HG03442 (cell line): ENCODE results near the gene DHRS13.
"Not testable (repeated sequence)": the region's sequence is repeated elsewhere in the genome, so short reads cannot be mapped to it uniquely, and the experiment has no call there.

Experiments used
- ATAC-seq: cut with Tn5 transposase; IDR thresholded peaks from one replicate; pipeline ENCODE4 v1.9.1; 2021; ENCODE audit warnings: mild to moderate bottlenecking, moderate library complexity; ENCODE audit not compliant: unreplicated experiment

The DHRS13 gene

DNA sequence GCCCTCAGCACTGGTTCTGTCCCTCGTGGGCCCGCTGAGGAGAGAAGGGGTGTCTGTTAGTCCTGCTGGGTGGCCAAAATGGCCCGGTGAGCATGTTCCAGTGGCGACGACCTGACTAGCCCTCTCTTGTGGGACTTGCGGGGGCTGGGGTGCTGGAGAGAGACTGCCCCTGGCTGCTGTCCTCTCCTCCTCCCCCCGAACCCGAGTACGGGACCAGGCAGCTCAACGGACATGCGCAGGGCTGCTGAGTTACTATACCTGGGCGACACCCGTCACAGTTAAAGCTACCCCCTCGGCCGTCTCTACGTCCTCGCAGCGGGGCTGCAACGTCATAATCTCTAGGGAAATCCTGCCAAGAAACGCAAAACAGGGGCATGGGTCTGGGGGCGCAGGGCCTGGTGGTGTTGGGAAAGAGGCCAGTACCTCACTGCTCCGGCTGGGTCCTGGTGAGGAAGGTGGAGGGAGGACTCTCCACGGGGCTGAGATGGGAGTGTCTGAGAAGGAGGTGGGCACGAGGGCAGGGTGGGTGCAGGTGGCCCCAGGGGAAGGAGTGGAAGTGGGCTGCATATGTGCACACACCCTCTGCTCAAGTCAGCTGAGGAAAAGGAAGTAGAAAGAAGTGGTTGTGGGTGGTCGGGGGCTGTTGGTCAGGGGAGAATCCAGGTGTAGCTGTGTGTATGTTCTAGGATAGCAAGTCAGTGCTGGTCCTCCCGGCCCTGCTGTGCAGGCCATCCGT is 18.7 kb downstream of the DHRS13 start:
- no peak for ATAC-seq

DNA sequence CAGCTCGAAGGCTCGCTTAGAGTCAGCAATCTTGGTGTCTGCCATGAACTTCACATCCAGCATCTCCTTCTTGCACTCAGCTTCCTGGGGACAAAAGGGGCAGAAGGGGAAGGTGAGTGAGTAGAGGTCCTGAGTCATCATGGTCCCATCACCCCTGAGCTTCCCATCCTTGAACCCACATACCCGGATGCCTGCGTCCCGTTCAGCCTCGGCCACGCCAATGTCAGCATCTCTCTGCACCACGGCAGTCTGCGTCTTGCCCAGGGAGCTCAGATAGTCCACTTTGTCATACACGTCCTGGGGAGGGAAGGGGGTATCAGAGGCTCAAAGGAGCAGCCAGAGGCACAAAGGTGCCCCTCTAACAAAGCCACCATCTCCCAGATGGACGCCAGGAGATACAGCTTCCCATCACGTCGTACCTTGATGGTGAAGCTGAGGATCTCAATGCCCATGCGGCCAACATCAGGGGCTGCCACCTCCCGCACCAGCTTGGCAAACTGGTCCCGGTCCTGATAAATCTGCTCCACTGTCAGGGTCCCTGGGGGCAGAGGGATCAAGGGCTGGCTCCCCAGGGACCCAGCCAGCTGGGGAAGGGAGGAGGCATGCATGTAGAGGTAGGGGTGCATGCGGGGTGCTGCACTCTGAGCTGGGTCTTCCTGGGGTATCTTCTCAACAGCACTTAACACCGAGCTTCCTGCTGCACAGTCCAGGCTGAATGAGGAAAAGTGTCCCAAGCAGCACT is 20.6 kb downstream of the DHRS13 start:
- no peak for ATAC-seq

DNA sequence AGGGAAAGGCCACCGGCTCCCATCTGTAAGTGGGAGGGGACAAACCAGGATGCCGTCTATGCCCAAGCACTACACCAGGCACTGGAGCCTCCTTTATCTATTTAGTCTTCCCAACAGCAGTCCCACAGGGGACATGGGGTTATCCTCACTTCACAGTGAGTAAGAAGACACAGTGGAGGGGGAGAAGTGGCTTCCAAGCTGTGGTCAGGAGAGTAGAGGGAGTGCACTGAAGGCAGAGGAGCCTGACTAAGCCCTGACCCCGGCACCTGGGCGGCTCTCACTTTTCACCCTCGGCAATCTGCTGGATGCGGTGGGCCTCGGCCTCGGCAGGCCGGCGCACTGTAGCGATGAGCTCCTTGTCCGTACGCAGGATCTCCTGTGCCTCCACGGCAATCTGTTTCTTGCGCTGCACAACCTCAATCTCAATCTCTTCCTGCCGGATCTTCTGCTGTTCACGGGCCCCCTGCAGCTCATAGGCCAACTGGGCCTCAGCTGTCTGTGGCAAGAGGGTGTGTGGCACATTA is 21.3 kb downstream of the DHRS13 start:
- no peak for ATAC-seq

DNA sequence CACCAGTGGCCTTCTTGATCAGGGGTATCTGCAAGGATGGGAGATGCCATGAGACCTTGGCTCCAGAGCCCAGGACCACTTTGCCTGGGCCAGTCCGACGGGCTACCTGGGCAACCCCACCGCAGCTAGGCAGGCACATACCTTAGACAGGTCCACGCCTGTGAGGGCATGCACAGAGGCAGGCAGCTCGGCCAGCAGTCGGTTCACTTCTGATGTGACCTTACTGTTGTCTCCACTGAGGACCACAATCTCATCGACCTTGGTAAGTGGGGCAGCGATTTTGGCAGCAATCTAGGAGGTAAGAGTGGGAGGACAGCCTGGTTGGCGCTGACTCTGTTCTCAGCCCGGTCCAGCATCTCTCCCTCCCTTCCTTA is 22.3 kb downstream of the DHRS13 start:
- no peak for ATAC-seq

DNA sequence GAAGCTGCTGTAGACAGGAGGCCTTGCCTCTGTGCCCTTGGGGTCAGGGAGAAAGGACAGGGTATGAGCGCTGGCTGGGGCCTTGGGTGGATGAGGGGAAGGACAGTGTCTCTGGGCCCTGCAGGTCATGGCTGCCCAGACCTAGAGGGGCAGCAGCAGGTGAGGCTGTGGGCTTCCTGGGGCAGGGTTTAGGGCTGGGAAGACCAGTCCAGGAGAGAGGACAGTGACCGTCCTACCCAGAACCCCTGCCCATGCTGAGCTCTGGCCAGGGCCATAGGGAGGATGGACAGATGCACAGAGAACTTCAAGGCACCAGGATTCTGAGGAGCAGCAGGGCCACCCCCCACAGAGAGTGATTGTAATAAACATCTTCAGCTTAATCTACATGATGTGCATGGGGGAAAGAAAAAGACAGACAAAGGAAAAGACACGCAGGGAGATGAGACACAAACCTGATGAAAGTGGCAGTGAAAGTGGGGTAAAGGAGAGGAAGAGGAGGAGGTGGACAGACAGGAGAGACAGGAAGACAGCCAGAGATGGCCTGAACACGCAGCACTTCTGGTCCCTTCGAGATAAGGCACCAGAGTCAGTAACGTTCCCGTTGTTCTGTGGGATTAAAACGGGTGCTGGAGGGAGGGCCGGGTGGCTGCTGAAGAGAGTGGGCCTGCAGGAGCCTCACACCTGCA is 22.9 kb downstream of the DHRS13 start:
- ATAC-seq = no peak

DNA sequence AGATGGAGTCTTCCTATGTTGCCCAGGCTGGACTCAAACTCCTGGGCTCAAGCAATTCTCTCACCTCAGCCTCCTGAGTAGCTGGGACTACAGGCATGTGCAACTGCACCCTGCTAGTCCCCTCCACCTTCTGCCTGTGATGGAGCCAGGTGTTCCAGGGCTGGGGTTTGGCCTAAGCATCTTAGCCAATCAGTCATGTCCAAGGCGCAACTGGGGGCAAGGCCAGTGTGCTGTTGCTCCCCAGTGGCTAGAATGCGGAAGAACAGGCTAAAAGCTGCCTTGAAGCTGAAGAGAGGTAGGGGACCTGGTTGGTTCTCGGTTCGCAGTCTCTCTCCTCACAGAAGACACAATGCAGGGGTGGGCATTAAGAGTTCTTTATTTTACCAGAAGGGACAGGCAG is 23.9 kb downstream of the DHRS13 start:
- ATAC-seq = no peak

DNA sequence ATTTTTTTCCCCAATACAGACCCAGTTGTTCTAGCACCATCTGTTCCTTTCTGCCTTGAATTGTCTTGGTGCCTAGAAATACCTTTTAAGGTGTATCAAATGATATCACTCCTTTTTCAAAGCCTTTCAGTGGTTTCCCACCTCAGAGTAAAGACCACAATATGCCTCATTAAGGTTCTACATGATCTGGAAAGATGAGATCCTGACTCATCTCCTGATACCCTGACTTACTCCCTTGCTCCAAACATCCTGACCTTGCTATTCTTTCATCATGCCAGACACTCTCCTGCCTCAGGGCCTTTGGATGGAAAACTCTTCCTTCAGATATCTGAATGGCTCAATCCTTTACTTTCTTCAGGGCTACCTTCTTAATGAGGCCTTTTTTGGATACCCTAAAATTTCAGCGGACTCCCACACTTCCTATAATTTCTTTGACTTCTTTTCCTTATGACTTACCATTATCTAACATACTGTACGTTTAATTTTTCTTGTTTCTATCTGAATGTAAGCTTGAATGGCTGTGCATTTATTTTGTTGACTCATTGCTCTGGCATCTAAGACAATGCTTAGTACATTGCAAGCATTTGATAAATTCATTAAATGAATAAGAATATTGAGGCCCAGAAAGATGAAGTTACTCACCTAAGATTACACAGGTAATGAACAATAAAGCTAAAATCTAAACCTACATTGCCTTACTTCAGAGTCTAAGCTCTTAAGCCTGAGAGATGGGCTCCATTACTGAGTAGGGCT is 24.5 kb downstream of the DHRS13 start:
- ATAC-seq = no peak

DNA sequence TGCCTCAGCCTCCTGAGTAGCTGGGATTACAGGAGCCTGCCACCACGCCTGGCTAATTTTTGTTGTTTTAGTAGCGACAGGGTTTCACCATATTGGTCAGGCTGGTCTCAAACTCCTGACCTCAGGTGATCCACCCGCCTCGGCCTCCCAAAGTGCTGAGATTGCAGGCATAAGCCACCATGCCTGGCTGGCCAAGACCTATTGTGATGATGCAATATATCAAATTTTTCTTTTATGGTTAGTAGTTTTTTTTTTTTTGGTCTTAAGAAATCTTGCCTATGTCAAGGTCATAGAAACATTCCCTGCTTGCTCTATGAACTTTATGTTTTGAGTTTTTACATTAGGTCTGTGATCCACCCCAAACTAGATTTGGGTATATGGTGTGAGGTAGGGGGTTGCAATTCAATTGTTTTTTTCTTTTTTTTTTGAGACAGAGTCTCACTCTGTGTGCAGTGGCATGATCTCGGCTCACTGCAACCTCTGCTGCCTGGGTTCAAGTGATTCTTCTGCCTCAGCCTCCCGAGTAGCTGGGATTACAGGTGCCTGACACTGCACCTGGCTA is 25.6 kb downstream of the DHRS13 start:
- ATAC-seq = not testable (repeated sequence)

DNA sequence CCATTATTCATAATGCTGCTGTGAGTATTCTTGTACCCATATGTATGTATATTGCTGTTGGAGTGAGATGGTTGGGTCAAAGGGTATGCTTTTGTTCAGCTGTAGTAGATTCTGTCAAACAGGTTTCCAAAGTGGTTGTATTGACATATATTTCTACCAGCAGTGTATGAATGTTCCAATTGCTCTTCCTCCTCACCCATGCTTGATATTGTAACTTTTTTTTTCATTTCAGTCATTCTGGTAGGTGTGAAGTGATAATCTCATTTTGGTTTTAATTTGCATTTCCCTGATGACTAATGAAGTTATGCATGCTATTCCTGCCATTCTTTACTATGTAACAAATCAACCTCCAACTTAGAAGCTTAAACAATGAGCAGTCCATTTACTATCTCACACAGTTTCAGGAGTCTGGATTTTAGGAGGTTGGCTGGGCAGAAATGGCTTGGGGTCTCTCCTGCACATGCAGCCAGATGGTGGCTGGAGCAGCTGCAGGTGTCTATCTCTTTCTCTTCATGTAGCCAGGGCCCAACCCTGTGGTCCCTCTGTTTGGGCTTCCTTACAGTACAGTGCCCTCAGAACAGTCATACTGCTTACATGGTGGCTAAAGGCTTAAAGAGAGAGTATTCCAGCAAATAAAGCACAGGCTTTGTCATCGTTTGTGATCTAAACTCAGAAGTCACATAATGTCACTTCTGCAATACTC is 26.9 kb downstream of the DHRS13 start:
- ATAC-seq = no peak

DNA sequence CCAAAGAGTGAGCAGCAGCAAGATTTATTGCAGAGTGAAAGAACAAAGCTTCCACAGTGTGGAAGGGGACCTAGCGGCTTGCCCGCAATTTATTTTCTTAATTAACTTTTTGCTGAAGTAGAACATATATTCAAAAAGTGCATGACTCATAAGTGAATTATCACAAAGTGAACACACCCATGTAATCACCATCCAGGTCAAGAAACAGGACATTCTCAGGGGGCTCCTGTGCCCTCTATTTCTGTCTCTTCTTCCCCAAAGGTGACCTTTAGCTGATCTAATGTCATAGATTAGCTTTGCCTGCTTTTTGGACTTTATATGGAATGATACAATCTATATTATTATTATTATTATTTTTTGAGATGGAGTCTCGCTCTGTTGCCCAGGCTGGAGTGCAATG is 28.1 kb downstream of the DHRS13 start:
- no peak for ATAC-seq

DNA sequence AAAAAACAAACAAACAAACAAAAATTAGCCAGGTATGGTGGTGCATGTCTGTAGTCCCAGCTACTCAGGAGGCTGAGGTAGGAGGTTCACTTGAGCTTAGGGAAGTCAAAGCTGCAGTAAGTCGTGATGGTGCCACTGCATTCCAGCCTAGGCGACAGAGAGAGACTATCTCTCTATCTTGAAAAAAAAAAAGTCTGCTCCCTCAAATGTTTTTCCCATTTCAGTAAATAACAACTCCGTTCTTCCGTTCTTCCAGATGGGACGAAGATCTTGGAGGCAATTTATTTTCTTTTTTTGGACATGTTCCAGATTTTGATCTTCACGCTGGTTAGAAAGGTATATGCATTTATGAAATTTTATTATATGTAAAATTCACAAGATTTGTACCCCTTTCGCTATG is 29.0 kb downstream of the DHRS13 start:
- no peak for ATAC-seq

DNA sequence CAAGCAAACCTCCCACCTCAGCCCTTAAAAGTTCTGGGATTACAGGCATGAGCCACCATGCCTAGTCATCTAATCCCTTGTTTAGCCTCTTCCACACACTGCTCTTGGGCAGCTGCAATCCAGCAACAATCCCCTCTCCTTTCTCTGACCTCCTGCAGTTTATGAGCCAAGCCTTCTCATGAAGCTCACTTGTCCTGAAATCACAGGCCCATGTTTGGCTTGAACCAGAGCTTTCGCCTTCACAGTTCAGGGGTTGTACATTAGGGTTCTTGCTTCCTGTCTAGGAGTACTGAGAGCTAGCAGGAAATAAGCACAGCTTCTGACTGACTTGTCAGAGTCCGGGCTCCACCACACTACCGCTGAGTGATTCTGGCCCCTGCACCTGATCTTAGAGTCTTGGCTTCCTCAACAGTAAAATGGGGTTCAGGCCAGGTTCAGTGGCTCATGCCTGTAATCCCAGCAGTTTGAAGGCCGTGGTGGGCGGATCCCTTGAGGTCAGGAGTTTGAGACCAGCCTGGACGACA is 31.8 kb downstream of the DHRS13 start:
- ATAC-seq = peak; percentile 86

DNA sequence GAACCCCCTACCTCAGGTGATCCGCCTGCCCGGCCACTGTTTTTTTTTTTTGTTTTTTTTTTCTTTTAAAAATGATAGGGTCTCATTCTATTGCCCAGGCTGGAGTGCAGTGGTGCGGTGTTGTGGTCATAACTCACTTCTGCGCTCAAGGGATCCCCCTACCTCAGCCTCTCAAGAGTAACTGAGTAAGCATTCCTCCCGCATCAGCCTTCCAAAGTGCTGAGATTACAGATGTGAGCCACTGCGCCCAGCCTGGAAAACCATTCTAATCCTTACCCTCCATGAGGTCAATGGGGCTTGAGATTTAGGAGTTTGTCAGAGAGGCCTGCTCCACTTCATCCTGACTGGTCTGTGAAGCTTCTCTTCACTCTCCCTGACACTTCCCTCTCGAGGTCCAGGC is 35.6 kb downstream of the DHRS13 start:
- ATAC-seq = no peak

DNA sequence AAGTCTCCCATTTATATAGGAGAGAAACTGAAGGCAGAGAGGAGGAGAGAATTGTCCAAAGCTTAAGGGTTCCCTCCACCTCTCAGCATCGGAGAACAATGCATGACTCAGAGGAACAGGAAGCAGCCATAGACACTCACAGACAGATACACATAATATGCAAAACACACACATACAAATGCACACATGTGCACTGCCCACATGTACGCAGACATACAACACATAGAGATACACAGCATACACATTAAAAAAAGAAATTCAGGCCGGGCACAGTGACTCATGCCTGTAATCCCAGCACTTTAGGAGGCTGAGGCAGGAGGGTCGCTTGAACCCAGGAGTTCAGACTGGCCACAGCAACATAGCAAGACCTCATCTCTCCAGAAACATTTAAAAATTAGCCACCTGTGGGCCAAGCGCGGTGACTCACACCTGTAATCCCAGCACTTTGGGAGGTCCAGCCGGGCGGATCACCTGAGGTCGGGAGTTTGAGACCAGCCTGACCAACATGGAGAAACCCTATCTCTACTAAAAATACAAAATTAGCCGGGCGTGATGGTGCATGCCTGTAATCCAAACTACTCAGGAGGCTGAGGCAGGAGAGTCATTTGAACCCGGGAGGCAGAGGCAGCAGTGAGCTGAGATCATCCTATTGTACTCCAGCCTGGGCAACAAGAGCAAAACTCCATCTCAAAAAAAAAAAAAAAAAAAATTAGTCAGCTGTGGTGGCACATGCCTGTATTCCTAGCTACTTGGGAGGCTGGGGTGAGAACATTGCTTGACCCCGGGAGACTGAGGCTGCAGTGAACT is 36.7 kb downstream of the DHRS13 start:
- no peak for ATAC-seq

DNA sequence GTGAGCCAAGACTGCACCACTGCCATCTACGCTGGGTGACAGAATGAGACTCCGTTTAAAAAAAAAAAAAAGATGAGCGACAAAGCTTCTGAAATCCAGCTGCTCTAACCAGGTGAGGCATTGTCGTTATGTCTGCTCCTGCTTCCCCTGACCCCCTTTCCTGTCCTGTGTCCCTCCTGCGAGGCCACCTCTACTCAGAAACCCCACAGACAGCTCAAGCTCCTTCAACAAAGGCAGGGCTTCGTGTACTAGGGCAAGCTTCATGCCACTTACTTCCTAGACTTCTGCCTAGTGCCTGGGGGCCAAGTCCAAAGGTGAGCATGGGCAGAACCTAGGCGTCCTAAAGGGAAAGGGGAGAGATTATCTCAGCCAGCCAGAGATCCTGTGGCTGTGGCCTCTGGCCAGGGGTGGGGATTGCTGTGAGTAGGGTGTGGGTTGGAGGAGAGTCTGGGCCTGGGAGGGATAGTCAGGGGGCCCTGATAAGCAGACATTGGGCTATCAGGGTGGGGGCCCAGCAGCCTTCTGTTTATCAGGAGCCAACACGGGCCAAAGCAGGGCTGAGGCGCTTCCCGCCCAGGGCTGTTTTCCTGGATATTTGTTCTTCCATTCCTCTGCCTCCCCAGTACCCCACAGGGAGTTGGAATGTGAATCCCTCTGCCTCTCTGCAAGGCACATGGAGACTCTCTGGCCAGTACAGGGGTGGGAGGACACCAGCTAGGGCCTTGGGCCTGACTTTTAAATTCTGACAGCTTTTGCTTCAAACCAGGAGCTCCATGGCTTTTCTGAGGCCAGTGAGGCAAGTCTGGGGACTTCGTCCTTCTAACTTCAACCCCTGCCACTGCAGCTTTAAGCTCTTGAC is 37.7 kb downstream of the DHRS13 start:
- no peak for ATAC-seq

DNA sequence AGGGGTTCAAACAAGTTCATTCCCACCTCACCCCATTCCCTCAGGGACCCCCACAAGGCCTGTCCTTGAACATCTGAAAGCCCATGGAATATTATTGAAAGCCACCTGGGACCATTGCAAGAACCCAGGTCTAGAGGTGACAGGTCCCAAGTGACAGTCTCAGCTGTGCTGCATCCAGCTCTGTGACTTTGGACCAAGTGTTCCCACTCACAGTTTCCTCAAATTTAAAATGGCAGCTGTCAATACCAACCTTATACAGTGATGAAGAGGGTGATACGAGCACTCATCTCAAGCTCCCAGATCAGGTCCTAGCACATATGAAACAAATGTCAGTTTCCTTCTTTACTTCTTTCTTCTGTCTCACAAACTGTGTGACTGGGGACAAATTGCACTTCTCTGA is 38.9 kb downstream of the DHRS13 start:
- ATAC-seq = no peak

DNA sequence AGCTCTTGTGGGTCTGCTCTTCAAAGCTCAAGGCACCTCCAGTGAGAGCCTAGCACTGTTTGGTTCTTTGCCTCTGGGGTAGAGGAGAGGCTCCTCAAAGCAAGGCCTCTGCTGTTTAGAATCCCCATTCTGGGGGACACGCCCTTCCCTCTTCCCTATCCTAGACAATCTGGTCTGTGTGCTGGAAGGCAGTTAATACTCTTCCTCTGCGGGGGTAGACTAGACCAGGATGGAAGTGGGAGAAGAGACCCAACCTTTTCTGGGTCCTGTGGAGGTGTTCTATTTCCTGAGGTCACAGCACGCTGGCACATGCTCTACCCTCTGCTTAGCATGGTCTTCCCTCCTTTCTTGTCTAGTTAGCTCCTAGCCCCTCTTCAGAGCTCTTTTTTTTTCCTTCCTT is 40.3 kb downstream of the DHRS13 start:
- ATAC-seq = no peak
